H9 (cell line): ENCODE measurements around the gene LONP2. TPM values are rescaled to one million over a fixed set of nuclear protein-coding genes. Genes with fewer than 3 reads are reported as not detected.

Source experiments
- DNase-seq: peaks from one replicate; pipeline ENCODE4 v3.0.0-alpha.2; 2017
- H2AFZ ChIP-seq: one replicate; pipeline ENCODE4 v1.6.1; 2013; ENCODE audit warnings: mild to moderate bottlenecking, low read length, control low read depth, moderate library complexity
- H2AK5ac ChIP-seq: 2 replicates; pipeline ENCODE4 v1.6.1; 2013; ENCODE audit warnings: low read length, control low read depth, mixed read lengths; ENCODE audit not compliant: insufficient read length
- H2BK120ac ChIP-seq: one replicate; pipeline ENCODE4 v1.6.1; 2013; ENCODE audit warnings: low read depth, mild to moderate bottlenecking, low read length, control low read depth, inconsistent platforms; ENCODE audit not compliant: poor library complexity, severe bottlenecking
- H2BK12ac ChIP-seq: 2 replicates; pipeline ENCODE4 v1.6.1; 2013; ENCODE audit warnings: low read length, control low read depth, mixed read lengths, low read depth; ENCODE audit not compliant: insufficient read length
- H2BK15ac ChIP-seq: 2 replicates; pipeline ENCODE4 v1.6.1; 2013; ENCODE audit warnings: low read depth, low read length, control low read depth
- H2BK20ac ChIP-seq: one replicate; pipeline ENCODE4 v1.6.1; 2013; ENCODE audit warnings: low read depth, mild to moderate bottlenecking, low read length, control low read depth, inconsistent platforms; ENCODE audit not compliant: poor library complexity, severe bottlenecking
- H2BK5ac ChIP-seq: 2 replicates; pipeline ENCODE4 v1.6.1; 2013; ENCODE audit warnings: low read length, control low read depth, mixed read lengths; ENCODE audit not compliant: insufficient read length
- H3K14ac ChIP-seq: 2 replicates; pipeline ENCODE4 v1.6.1; 2013; ENCODE audit warnings: low read length, control low read depth; ENCODE audit not compliant: insufficient read depth
- H3K18ac ChIP-seq: 2 replicates; pipeline ENCODE4 v1.6.1; 2013; ENCODE audit warnings: low read depth, mild to moderate bottlenecking, mixed read lengths, low read length, control low read depth; ENCODE audit not compliant: insufficient read length
- H3K23ac ChIP-seq: 2 replicates; pipeline ENCODE4 v1.6.1; 2013; ENCODE audit warnings: low read length, control low read depth, mixed read lengths, low read depth; ENCODE audit not compliant: insufficient read length
- H3K23me2 ChIP-seq: 2 replicates; pipeline ENCODE4 v1.6.1; 2013; ENCODE audit warnings: low read depth, mild to moderate bottlenecking, mixed read lengths, low read length, control low read depth; ENCODE audit not compliant: insufficient read length, poor library complexity, severe bottlenecking
- H3K27ac ChIP-seq: 2 replicates; pipeline ENCODE4 v1.5.1; 2013; ENCODE audit warnings: low read length, control low read depth, mixed read lengths, low read depth; ENCODE audit not compliant: insufficient read length
- H3K27me3 ChIP-seq: 2 replicates; pipeline ENCODE4 v1.6.1; 2013; ENCODE audit warnings: low read length, control low read depth, inconsistent platforms; ENCODE audit not compliant: insufficient read depth
- H3K4ac ChIP-seq: 2 replicates; pipeline ENCODE4 v1.6.1; 2013; ENCODE audit warnings: low read depth, mild to moderate bottlenecking, control low read depth, inconsistent platforms, low read length, moderate library complexity
- H3K4me1 ChIP-seq: 2 replicates; pipeline ENCODE4 v1.6.1; 2013; ENCODE audit warnings: low read length, control low read depth, inconsistent platforms; ENCODE audit not compliant: insufficient read depth
- H3K4me2 ChIP-seq: 2 replicates; pipeline ENCODE4 v1.6.1; 2013; ENCODE audit warnings: low read length, control low read depth, mixed read lengths; ENCODE audit not compliant: insufficient read length, insufficient read depth
- H3K56ac ChIP-seq: 2 replicates; pipeline ENCODE4 v1.6.1; 2013; ENCODE audit warnings: low read depth, mild to moderate bottlenecking, mixed read lengths, low read length, control low read depth; ENCODE audit not compliant: insufficient read length
- H3K79me1 ChIP-seq: 2 replicates; pipeline ENCODE4 v1.6.1; 2013; ENCODE audit warnings: low read depth, mild to moderate bottlenecking, moderate library complexity, low read length, control low read depth, inconsistent platforms; ENCODE audit not compliant: insufficient read depth, poor library complexity, severe bottlenecking
- H3K79me2 ChIP-seq: 2 replicates; pipeline ENCODE4 v1.6.1; 2013; ENCODE audit warnings: low read length, control low read depth, inconsistent platforms; ENCODE audit not compliant: insufficient read depth
- H3K9ac ChIP-seq: 2 replicates; pipeline ENCODE4 v1.6.1; 2013; ENCODE audit warnings: low read length, control low read depth, mixed read lengths; ENCODE audit not compliant: insufficient read length; ENCODE audit errors: extremely low read depth
- H3K9me3 ChIP-seq: one replicate; pipeline ENCODE4 v1.6.1; 2013; ENCODE audit warnings: low read depth, low read length, inconsistent platforms; ENCODE audit not compliant: control insufficient read depth
- H3T11ph ChIP-seq: one replicate; pipeline ENCODE4 v1.6.1; 2013; ENCODE audit warnings: mild to moderate bottlenecking, low read length, control low read depth, inconsistent platforms
- H4K20me1 ChIP-seq: one replicate; pipeline ENCODE4 v1.6.1; 2013; ENCODE audit not compliant: control insufficient read depth, insufficient read length, insufficient read depth
- H4K5ac ChIP-seq: 2 replicates; pipeline ENCODE4 v1.6.1; 2013; ENCODE audit warnings: low read depth, mild to moderate bottlenecking, mixed read lengths, low read length, control low read depth; ENCODE audit not compliant: insufficient read length
- H4K8ac ChIP-seq: replicated peaks from 2 replicates; pipeline ENCODE4 v1.6.1; 2013; ENCODE audit warnings: low read length, control low read depth, mixed read lengths, low read depth; ENCODE audit not compliant: insufficient read length
- H4K91ac ChIP-seq: 2 replicates; pipeline ENCODE4 v1.6.1; 2013; ENCODE audit warnings: low read depth, mild to moderate bottlenecking, moderate library complexity, mixed read lengths, low read length, control low read depth; ENCODE audit not compliant: insufficient read length
- H3K27ac Mint-ChIP-seq, 3 experiments: 2 replicates in 2 of 3; 3 replicates in 1 of 3; pipeline ENCODE4 v1.8.0; 2020 to 2021; ENCODE audit warnings: mixed read lengths in 3 of 3, mild to moderate bottlenecking in 1 of 3, moderate library complexity in 1 of 3
- H3K27me3 Mint-ChIP-seq: 2 replicates; pipeline ENCODE4 v1.8.0; 2021; ENCODE audit warnings: low read depth, mild to moderate bottlenecking, moderate library complexity, mixed read lengths
- H3K36me3 Mint-ChIP-seq, 3 experiments: 2 replicates in 2 of 3; 3 replicates in 1 of 3; pipeline ENCODE4 v1.8.0; 2020 to 2021; ENCODE audit warnings: low read depth in 3 of 3, mixed read lengths in 3 of 3; ENCODE audit not compliant: insufficient read depth in 1 of 3
- H3K4me1 Mint-ChIP-seq, 2 experiments: 2 replicates each; pipeline ENCODE4 v1.8.0; 2020; ENCODE audit warnings: mixed read lengths in 2 of 2
- H3K4me3 Mint-ChIP-seq, 2 experiments: 2 replicates in 1 of 2; 3 replicates in 1 of 2; pipeline ENCODE4 v1.8.0; 2020 to 2021; ENCODE audit warnings: mild to moderate bottlenecking in 2 of 2, mixed read lengths in 2 of 2, moderate library complexity in 1 of 2
- H3K9me3 Mint-ChIP-seq, 2 experiments: 2 replicates in 1 of 2; 3 replicates in 1 of 2; pipeline ENCODE4 v1.8.0; 2020; ENCODE audit warnings: mild to moderate bottlenecking in 2 of 2, mixed read lengths in 2 of 2, moderate library complexity in 1 of 2
- CTCF ChIP-seq: fragments of 200-600 bp; sonication (generic); conservative IDR thresholded peaks from 3 replicates; pipeline ENCODE4 v1.8.0; 2021; ENCODE audit warnings: antibody characterized with exemption, mild to moderate bottlenecking
- WGBS: extraction: QIAGEN DNeasy Blood & Tissue Kit; methylation state at CpG from one replicate; pipeline ENCODE4 v1.1.7; 2013; ENCODE audit warnings: missing lambda C conversion rate, low lambda C conversion rate, mixed read lengths; ENCODE audit not compliant: insufficient read length; ENCODE audit errors: extremely low coverage; 5-methylcytosine and 5-hydroxymethylcytosine counted together
- total RNA-seq: library from RNA; stranded (reverse); gene quantifications from 2 replicates; pipeline ENCODE4 v1.2.1, GENCODE V29; 2021

The LONP2 gene
- total RNA-seq, 1 experiment from 2014 or later: 27.8 TPM

GRCh38 chr16:48261569-48261968, 17.5 kb downstream of the LONP2 start:
- no peak overlapping the region for H3K18ac ChIP-seq
- no peak overlapping the region for H2BK12ac ChIP-seq
- H3K23me2 ChIP-seq: no peaks in the 10 kb centered on the region
- no peak overlapping the region for H3K27ac ChIP-seq
- H3K4me2 ChIP-seq: no peak overlapping the region
- H3K79me1 ChIP-seq: no peaks in the 10 kb centered on the region
- Mint-ChIP-seq H3K27ac (no peak overlapping the region), H3K27me3 (no peaks in the 10 kb centered on the region), H3K36me3 (peaks cover 35 to 65% (median 59%) of the 10 kb centered on the region in 3 experiments), H3K4me1 (no peaks in the 10 kb centered on the region), H3K9me3 (peaks cover 0 to 2% of the 10 kb centered on the region in 2 experiments; a peak in 1 of 5 replicates), H3K4me3 (no peak overlapping the region)
- no peak overlapping the region for H3T11ph ChIP-seq
- H3K23ac ChIP-seq: no peak overlapping the region
- no peak for TF ChIP-seq CTCF
- H2BK120ac ChIP-seq: no peak overlapping the region
- no peak overlapping the region for H3K9ac ChIP-seq
- no peaks in the 10 kb centered on the region for H3K79me2 ChIP-seq
- no peak overlapping the region for H3K56ac ChIP-seq
- no peak overlapping the region for H3K4ac ChIP-seq
- H3K27me3 ChIP-seq: no peaks in the 10 kb centered on the region
- DNase-seq: no peak
- no peaks in the 10 kb centered on the region for H3K9me3 ChIP-seq
- no peak overlapping the region for H2AK5ac ChIP-seq
- no peak overlapping the region for H4K5ac ChIP-seq
- H3K4me1 ChIP-seq: no peaks in the 10 kb centered on the region
- H4K91ac ChIP-seq: no peak overlapping the region
- no peak overlapping the region for H2BK5ac ChIP-seq
- no peak overlapping the region for H2BK15ac ChIP-seq
- no peak overlapping the region for H2AFZ ChIP-seq
- H4K20me1 ChIP-seq: no peaks in the 10 kb centered on the region
- no peak overlapping the region for H3K14ac ChIP-seq
- no peak overlapping the region for H2BK20ac ChIP-seq
- WGBS: no CpG with 5 or more reads among the region's 1 CpG
- H4K8ac ChIP-seq: no peak overlapping the region
